ENCODE data around the gene HNRNPC.
A peak's percentile ranks its signal among the peaks of the same experiment; 100 is the strongest.

The HNRNPC gene

DNA sequence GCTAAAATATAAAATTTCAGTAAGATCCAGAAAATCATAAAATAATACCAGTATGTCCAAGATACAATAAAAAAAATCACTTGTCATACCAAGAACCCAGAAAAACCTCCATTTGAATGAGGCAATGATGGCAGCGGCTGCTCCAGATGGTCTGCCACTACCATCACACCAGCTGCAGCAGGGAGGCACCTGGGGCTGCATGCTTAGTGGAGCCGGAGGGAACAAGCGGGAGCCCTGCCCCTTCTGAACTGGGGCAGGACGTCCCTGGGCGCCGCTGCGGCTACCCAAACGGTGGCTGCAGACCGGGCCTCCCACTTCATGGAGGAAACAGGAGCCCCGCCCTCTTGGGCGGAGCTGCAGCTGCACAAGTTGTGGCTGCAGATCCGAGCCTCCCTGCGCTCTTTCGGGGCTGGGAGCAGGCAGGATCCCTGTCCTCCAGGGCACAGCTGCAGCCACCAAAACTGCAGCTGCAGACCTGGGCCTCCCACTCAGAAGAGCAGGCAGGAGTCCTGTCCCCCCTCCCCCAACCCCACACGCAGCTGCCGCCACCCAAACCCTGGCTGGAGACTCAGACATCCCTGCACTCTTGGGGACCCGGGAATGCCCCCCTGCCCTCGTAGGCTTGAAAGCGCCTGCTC is 77.3 kb downstream of the HNRNPC start:
- TF ChIP-seq, protein P1, sequence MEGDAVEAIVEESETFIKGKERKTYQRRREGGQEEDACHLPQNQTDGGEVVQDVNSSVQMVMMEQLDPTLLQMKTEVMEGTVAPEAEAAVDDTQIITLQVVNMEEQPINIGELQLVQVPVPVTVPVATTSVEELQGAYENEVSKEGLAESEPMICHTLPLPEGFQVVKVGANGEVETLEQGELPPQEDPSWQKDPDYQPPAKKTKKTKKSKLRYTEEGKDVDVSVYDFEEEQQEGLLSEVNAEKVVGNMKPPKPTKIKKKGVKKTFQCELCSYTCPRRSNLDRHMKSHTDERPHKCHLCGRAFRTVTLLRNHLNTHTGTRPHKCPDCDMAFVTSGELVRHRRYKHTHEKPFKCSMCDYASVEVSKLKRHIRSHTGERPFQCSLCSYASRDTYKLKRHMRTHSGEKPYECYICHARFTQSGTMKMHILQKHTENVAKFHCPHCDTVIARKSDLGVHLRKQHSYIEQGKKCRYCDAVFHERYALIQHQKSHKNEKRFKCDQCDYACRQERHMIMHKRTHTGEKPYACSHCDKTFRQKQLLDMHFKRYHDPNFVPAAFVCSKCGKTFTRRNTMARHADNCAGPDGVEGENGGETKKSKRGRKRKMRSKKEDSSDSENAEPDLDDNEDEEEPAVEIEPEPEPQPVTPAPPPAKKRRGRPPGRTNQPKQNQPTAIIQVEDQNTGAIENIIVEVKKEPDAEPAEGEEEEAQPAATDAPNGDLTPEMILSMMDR (IDR thresholded peaks at IDR 0.05; ENCODE audit: low read length, missing control alignments): no peak
- peak; percentile 40 for DNase-seq (ENCODE audit: low read depth)
- peak overlapping the region; percentile 31 for H3K4me3 ChIP-seq (replicated peaks; ENCODE audit: low read depth, low read length)

DNA sequence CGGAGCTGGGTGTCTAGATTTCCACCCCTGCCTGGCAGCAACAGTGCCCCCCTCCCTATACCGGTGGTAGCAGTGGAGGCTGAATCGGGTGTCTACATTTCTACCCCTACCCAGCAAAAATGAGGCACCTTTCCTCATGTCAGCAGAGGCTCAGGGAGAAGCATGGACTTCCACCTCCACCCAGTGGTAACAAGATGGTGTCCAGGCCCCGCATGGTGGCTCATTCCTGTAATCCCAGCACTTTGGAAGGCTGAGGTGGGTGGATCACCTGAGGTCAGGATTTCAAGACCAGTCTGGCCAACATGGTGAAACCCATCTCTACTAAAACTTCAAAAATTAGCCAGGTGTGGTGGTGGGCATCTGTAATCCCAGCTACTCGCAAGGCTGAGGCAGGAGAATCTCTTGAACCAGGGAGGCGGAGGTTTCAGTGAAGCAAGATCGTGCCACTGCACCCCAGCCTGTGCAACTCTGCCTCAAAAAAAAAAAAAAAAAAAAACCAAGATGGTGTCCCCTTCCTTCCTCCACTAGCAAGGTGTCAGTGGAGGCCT is 77.9 kb downstream of the HNRNPC start:
- no peak overlapping the region for H3K4me3 ChIP-seq (replicated peaks; ENCODE audit: low read depth, low read length)
- TF ChIP-seq, protein P1 (IDR thresholded peaks at IDR 0.05; ENCODE audit: low read length, missing control alignments): no peak
- DNase-seq (ENCODE audit: low read depth): no peak

GRCh38 chr14:21185491-21185890 is 83.8 kb downstream of the HNRNPC start:
- TF ChIP-seq, protein P1 (IDR thresholded peaks at IDR 0.05; ENCODE audit: low read length, missing control alignments): no peak
- peak; percentile 77 for DNase-seq (ENCODE audit: low read depth)
- no peak overlapping the region for H3K4me3 ChIP-seq (replicated peaks; ENCODE audit: low read depth, low read length)

DNA sequence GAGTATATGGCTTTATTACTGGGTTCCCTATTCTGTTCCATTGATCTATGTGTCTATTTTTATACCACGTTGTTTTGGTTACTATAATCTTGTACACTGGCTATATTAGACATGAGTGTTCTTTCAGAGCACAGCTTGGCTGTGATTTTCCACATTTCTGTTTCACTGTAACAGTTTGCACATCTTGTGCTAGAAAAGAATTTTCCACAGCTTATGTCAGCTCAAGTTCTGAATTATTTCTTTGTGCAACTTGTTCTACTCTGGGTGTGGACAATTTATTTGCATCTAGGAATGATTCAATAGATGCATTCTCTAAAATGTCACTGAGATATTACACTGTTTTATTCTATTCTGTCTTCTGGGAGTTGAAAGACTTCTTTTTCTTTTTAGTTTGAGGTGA is 85.0 kb downstream of the HNRNPC start:
- TF ChIP-seq, protein P1 (IDR thresholded peaks at IDR 0.05; ENCODE audit: low read length, missing control alignments): no peak
- DNase-seq (ENCODE audit: low read depth): no peak
- H3K4me3 ChIP-seq (replicated peaks; ENCODE audit: low read depth, low read length): no peak overlapping the region

DNA sequence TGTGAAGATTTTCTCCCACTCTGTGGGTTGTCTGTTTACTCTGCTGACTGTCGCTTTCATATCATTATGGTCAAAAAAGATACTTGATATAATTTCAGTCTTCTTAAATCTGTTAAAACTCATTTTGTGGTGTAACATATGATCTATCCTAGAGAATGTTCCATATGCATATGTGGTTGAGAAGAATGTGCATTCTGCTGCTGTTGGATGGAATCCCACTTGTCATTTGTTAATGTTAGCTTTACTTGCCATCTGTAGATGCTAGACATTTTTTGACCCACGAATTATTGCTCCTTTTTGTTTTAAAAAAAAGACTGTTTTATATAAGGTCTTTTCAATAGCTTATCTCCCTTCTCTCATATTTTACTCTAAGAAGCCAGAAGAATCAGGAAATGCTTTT is 87.1 kb downstream of the HNRNPC start:
- no peak overlapping the region for H3K4me3 ChIP-seq (replicated peaks; ENCODE audit: low read depth, low read length)
- TF ChIP-seq, protein P1 (IDR thresholded peaks at IDR 0.05; ENCODE audit: low read length, missing control alignments): no peak
- no peak for DNase-seq (ENCODE audit: low read depth)

- DNase-seq (ENCODE audit: low read depth): no peak
- TF ChIP-seq, protein P1 (IDR thresholded peaks at IDR 0.05; ENCODE audit: low read length, missing control alignments): no peak
- H3K4me3 ChIP-seq (replicated peaks; ENCODE audit: low read depth, low read length): no peak overlapping the region
Measured at GRCh38 chr14:21171128-21171527, 98.1 kb downstream of the HNRNPC start.

DNA sequence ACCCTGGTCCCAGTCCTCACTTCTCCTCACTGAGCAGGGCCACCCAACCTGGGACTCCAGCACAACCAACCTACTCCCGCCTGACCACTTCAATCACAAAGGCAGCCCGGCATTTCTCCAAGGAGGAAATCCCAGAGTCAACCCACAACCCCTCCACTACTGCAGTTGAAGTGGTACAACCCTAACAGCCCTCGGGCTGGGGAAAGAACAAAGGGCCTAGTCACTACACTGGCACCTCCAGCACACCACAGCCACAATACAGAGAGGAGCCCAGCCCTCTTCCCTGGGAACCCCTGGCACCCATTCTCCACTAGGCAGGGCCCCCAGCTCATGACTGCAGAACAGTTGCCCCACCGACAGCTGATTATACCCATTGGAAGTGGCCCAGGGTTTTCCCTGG is 99.7 kb downstream of the HNRNPC start:
- DNase-seq (ENCODE audit: low read depth): no peak
- H3K4me3 ChIP-seq (replicated peaks; ENCODE audit: low read depth, low read length): no peak overlapping the region
- TF ChIP-seq, protein P1 (IDR thresholded peaks at IDR 0.05; ENCODE audit: low read length, missing control alignments): no peak
